H1 (cell line): Measurements from ENCODE around the gene OXSR1. TPM values are rescaled to one million over a fixed set of nuclear protein-coding genes. Genes with fewer than 3 reads are reported as not detected.

ENCODE experiments used
- CTCF ChIA-PET: fragments of 300-600 bp; sonication (Branson Sonifier 250); formaldehyde crosslinking; loops from one replicate; lab custom pipeline; 2021; ENCODE audit not compliant: partially characterized antibody; lab: Charles Lee
- POLR2A ChIA-PET: fragments of 300-600 bp; sonication (Branson Sonifier 250); formaldehyde crosslinking; loops from one replicate; lab custom pipeline; 2021; ENCODE audit warnings: inconsistent platforms; ENCODE audit not compliant: partially characterized antibody; lab: Charles Lee
- DNase-seq, 2 experiments: peaks; one replicate each; pipeline versions ENCODE4 v3.0.0 to v3.0.0-alpha.2; 2010 to 2022; ENCODE audit warnings: low spot score in 2 of 2, low read depth in 1 of 2, mixed read lengths in 1 of 2
- FAIRE-seq: peaks from 2 replicates; lab custom pipeline; 2011; peaks lifted over from hg19 to GRCh38; lab: Jason Lieb, UNC
- H2AFZ ChIP-seq: 2 replicates; pipeline ENCODE4 v1.8.1; 2012; ENCODE audit warnings: low read length, inconsistent platforms
- H2AK5ac ChIP-seq: 2 replicates; pipeline ENCODE4 v1.6.1; 2013; ENCODE audit warnings: low read depth, low read length
- H2BK120ac ChIP-seq: replicated peaks from 2 replicates; pipeline ENCODE3; 2013; ENCODE audit warnings: low read depth, low read length, inconsistent platforms
- H2BK12ac ChIP-seq: 2 replicates; pipeline ENCODE4 v1.6.1; 2013; ENCODE audit warnings: low read depth, low read length
- H2BK15ac ChIP-seq: 2 replicates; pipeline ENCODE4 v1.6.1; 2013; ENCODE audit warnings: low read length
- H2BK20ac ChIP-seq: 2 replicates; pipeline ENCODE4 v1.6.1; 2013; ENCODE audit warnings: low read length
- H2BK5ac ChIP-seq: 2 replicates; pipeline ENCODE4 v1.6.1; 2013; ENCODE audit warnings: low read depth, low read length
- H3K14ac ChIP-seq: 2 replicates; pipeline ENCODE4 v1.6.1; 2013; ENCODE audit warnings: inconsistent platforms; ENCODE audit not compliant: insufficient read length
- H3K18ac ChIP-seq: 2 replicates; pipeline ENCODE4 v1.6.1; 2013; ENCODE audit warnings: low read length; ENCODE audit errors: extremely low read depth
- H3K23ac ChIP-seq: 2 replicates; pipeline ENCODE4 v1.6.1; 2013; ENCODE audit warnings: inconsistent platforms; ENCODE audit not compliant: insufficient read length
- H3K23me2 ChIP-seq: 2 replicates; pipeline ENCODE4 v1.6.1; 2013; ENCODE audit warnings: low read depth, low read length
- H3K27ac ChIP-seq: 2 replicates; pipeline ENCODE4 v1.6.1; 2011; ENCODE audit warnings: low read depth, low read length, inconsistent platforms
- H3K27me3 ChIP-seq, 4 experiments: replicated peaks in 1 of 4; 1 replicate in 1 of 4; 2 replicates in 3 of 4; pipeline versions ENCODE4 v1.6.1 to v1.8.1; 2011 to 2013; ENCODE audit warnings: low read length in 3 of 4, mild to moderate bottlenecking in 3 of 4, inconsistent platforms in 2 of 4, mixed read lengths in 2 of 4, moderate library complexity in 1 of 4; ENCODE audit not compliant: control insufficient read depth in 3 of 4, insufficient read depth in 3 of 4; ENCODE audit errors: extremely low read depth in 1 of 4
- H3K36me3 ChIP-seq, 4 experiments: 2 replicates each; pipeline versions ENCODE4 v1.6.1 to v1.8.1; 2011 to 2013; ENCODE audit warnings: mild to moderate bottlenecking in 4 of 4, low read length in 3 of 4, moderate library complexity in 2 of 4, control low read depth in 1 of 4, inconsistent platforms in 1 of 4; ENCODE audit not compliant: insufficient read depth in 4 of 4, control insufficient read depth in 2 of 4
- H3K4ac ChIP-seq: replicated peaks from 2 replicates; pipeline ENCODE3; 2013; ENCODE audit warnings: low read length, low read depth, mixed read lengths, inconsistent platforms; ENCODE audit not compliant: insufficient read length
- H3K4me1 ChIP-seq, 4 experiments: replicated peaks in 1 of 4; 1 replicate in 1 of 4; 2 replicates in 3 of 4; pipeline versions ENCODE4 v1.6.1 to v1.8.1; 2011 to 2013; ENCODE audit warnings: low read length in 3 of 4, inconsistent platforms in 2 of 4, mixed read lengths in 1 of 4; ENCODE audit not compliant: insufficient read depth in 4 of 4, control insufficient read depth in 3 of 4
- H3K4me2 ChIP-seq, 2 experiments: 2 replicates each; pipeline versions ENCODE4 v1.6.1 to v1.8.1; 2011 to 2013; ENCODE audit warnings: low read depth in 2 of 2, low read length in 2 of 2, control low read depth in 1 of 2, inconsistent platforms in 1 of 2, mild to moderate bottlenecking in 1 of 2; ENCODE audit not compliant: insufficient read depth in 1 of 2
- H3K4me3 ChIP-seq, 4 experiments: fragments of 200-600, 300-600 bp in 1 of 4; sonication (generic), shearing (Covaris generic), sonication (Bioruptor Twin) in 1 of 4; 2 replicates each; pipeline versions ENCODE4 v1.5.1 to v1.8.1; 2011 to 2016; ENCODE audit warnings: low read length in 4 of 4, low read depth in 3 of 4, control low read depth in 2 of 4, inconsistent platforms in 2 of 4, mild to moderate bottlenecking in 2 of 4, mixed read lengths in 1 of 4, moderate library complexity in 1 of 4; ENCODE audit not compliant: insufficient read depth in 2 of 4; ENCODE audit errors: extremely low read depth in 1 of 4
- H3K56ac ChIP-seq: replicated peaks from 2 replicates; pipeline ENCODE3; 2013; ENCODE audit warnings: low read depth, mild to moderate bottlenecking, mixed read lengths, low read length, inconsistent platforms; ENCODE audit not compliant: insufficient read length
- H3K79me1 ChIP-seq: 2 replicates; pipeline ENCODE4 v1.6.1; 2013; ENCODE audit warnings: low read depth, low read length, control low read depth
- H3K79me2 ChIP-seq, 2 experiments: 2 replicates each; pipeline versions ENCODE4 v1.6.1 to v1.8.1; 2012 to 2013; ENCODE audit warnings: low read length in 2 of 2, mild to moderate bottlenecking in 2 of 2, inconsistent platforms in 1 of 2; ENCODE audit not compliant: insufficient read depth in 2 of 2, control insufficient read depth in 1 of 2
- H3K9ac ChIP-seq, 4 experiments: replicated peaks in 1 of 4; 1 replicate in 1 of 4; 2 replicates in 3 of 4; pipeline versions ENCODE4 v1.6.1 to v1.8.1; 2011 to 2013; ENCODE audit warnings: low read depth in 3 of 4, low read length in 3 of 4, control low read depth in 2 of 4, mild to moderate bottlenecking in 2 of 4, moderate library complexity in 2 of 4, inconsistent platforms in 1 of 4; ENCODE audit errors: extremely low read depth in 1 of 4
- H3K9me3 ChIP-seq, 2 experiments: 2 replicates each; pipeline versions ENCODE4 v1.6.1 to v1.8.1; 2012 to 2013; ENCODE audit warnings: mild to moderate bottlenecking in 2 of 2, moderate library complexity in 2 of 2, control low read depth in 1 of 2, inconsistent platforms in 1 of 2, low read depth in 1 of 2, low read length in 1 of 2, mixed read lengths in 1 of 2; ENCODE audit not compliant: insufficient read depth in 2 of 2
- H4K20me1 ChIP-seq, 2 experiments: replicated peaks in 1 of 2; 2 replicates each; pipeline versions ENCODE3 to v1.8.1; 2011 to 2013; ENCODE audit warnings: inconsistent platforms in 2 of 2, low read length in 2 of 2, mild to moderate bottlenecking in 1 of 2; ENCODE audit not compliant: insufficient read depth in 2 of 2, control insufficient read depth in 1 of 2
- H4K5ac ChIP-seq: 2 replicates; pipeline ENCODE4 v1.6.1; 2013; ENCODE audit warnings: low read length, low read depth, mixed read lengths, inconsistent platforms; ENCODE audit not compliant: insufficient read length
- H4K8ac ChIP-seq: 2 replicates; pipeline ENCODE4 v1.8.0; 2013; ENCODE audit warnings: mild to moderate bottlenecking, moderate library complexity, low read length, inconsistent platforms; ENCODE audit not compliant: insufficient read depth; ENCODE audit errors: extremely low read depth
- H4K91ac ChIP-seq: replicated peaks from 2 replicates; pipeline ENCODE3; 2013; ENCODE audit warnings: low read length, mixed read lengths, inconsistent platforms; ENCODE audit not compliant: insufficient read length
- ASH2L ChIP-seq: fragments of 200-600, 300-600 bp; sonication (generic); IDR thresholded peaks from one replicate; pipeline ENCODE4 v1.7.1; 2017; ENCODE audit warnings: low read length
- ATF3 ChIP-seq: IDR thresholded peaks from 2 replicates; pipeline ENCODE4 v1.6.1; 2011; ENCODE audit warnings: low read depth, mild to moderate bottlenecking, low read length; ENCODE audit not compliant: insufficient read depth
- CBX8 ChIP-seq: fragments of 300-800, 300-1000 bp; sonication (generic); IDR thresholded peaks from 2 replicates; pipeline ENCODE4 v1.7.1; 2016; ENCODE audit warnings: low read depth, low read length, borderline replicate concordance
- CEBPB ChIP-seq: IDR thresholded peaks from 2 replicates; pipeline ENCODE4 v1.6.1; 2012; ENCODE audit warnings: low read depth, low read length
- RAD21 ChIP-seq, 2 experiments: IDR thresholded peaks in 1 of 2; conservative IDR thresholded peaks in 1 of 2; 2 replicates each; pipeline ENCODE4 v1.6.1; 2011; ENCODE audit warnings: low read depth in 2 of 2, low read length in 2 of 2, improper control_type of control experiment in 1 of 2, inconsistent platforms in 1 of 2, mild to moderate bottlenecking in 1 of 2, moderate library complexity in 1 of 2
- SAP30 ChIP-seq: fragments of 300-600 bp; sonication (generic); IDR thresholded peaks from 2 replicates; pipeline ENCODE4 v1.7.1; 2012; ENCODE audit warnings: low read length, moderate library complexity, mild to moderate bottlenecking, inconsistent platforms; ENCODE audit not compliant: insufficient read depth, insufficient replicate concordance
- TCF12 ChIP-seq: IDR thresholded peaks from 2 replicates; pipeline ENCODE4 v1.6.1; 2011; ENCODE audit warnings: low read depth, mild to moderate bottlenecking, low read length
- WGBS, 2 experiments: shearing (Covaris generic) in 1 of 2; methylation state at CpG; one replicate each; pipeline versions ENCODE4 v1.1.6 to v1.1.7; 2013 to 2015; ENCODE audit warnings: low lambda C conversion rate in 2 of 2, mixed read lengths in 2 of 2, inconsistent platforms in 1 of 2, low coverage in 1 of 2, missing lambda C conversion rate in 1 of 2; ENCODE audit not compliant: insufficient replicate concordance in 2 of 2, insufficient coverage in 1 of 2, insufficient read length in 1 of 2; ENCODE audit errors: extremely low coverage in 1 of 2, missing lambda C conversion rate in 1 of 2; 5-methylcytosine and 5-hydroxymethylcytosine counted together
- polyA plus RNA-seq, 7 experiments: library from polyadenylated mRNA; depleted of rRNA in 3 of 7; stranded (reverse) in 5 of 7; unstranded in 2 of 7; fragments of >200 nt in 5 of 7; fragments of 200-250 nt in 2 of 7; gene quantifications; 1 replicate in 5 of 7; 2 replicates in 1 of 7; 4 replicates in 1 of 7; pipeline versions ENCODE4 v1.2.1 to v1.2.3, GENCODE V29; 2011 to 2013; ENCODE audit warnings: missing spikeins in 2 of 7, mixed read lengths in 2 of 7
- total RNA-seq: library from RNA; stranded (reverse); fragmentation: NEBNext Ultra II Directional; extraction: Animal tissue kit (Norgen Biotek cat#: 25700); gene quantifications from 2 replicates; pipeline ENCODE4 v1.2.1, GENCODE V29; 2021

OXSR1 gene
- total and polyA plus RNA-seq, 2 of the 8 experiments (the other 6 are each of a cell fraction or from before 2014, with no cell fraction given): 25.1 to 47.0 TPM

DNA sequence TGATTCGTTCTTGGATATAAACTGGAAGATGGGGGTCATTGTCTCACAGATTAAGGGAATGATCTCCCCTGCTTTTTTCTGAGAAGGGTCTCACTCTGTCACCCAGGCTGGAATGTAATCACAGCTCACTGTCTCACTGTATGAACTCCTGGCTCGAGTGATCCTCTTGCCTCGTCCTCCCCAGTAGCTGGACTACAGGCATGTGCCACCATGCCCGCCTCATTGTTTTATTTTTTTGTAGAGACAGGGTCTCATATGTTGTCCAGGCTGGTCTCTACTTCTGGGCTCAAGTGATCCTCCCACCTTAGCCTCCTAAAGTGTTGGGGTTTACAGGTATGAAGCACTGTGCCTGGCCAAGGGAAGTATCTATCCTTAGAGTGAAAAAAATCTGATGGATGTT lies 5.4 kb downstream of the OXSR1 start:
- Histone ChIP-seq H3K23me2 (peaks cover 4% of the 10 kb centered on the region; the same call in 1 of the 2 replicates), H4K20me1 (peaks cover 9 to 16% of the 10 kb centered on the region in 2 experiments), H3K23ac (no peak overlapping the region), H4K91ac (no peak overlapping the region), H3K79me1 (no peaks in the 10 kb centered on the region; the same call in 1 of the 2 replicates), H3K79me2 (peaks cover 18 to 96% of the 10 kb centered on the region in 2 experiments), H3K14ac (no peak overlapping the region), H2BK5ac (no peak overlapping the region), H4K5ac (no peak overlapping the region), H3K27me3 (no peaks in the 10 kb centered on the region), H2BK120ac (no peak overlapping the region), H3K4ac (no peak overlapping the region), H2BK20ac (no peak overlapping the region), H3K4me3 (no peak overlapping the region), H2AFZ (no peak overlapping the region), H3K4me1 (peaks cover 0 to 9% (median 5%) of the 10 kb centered on the region in 4 experiments; a peak in 4 of 7 replicates), H3K9ac (no peak overlapping the region), H3K18ac (no peak overlapping the region)
- no peak for DNase-seq
- 63% methylated on average over 4 of the region's 4 CpGs; no CpG with 5 or more reads in 1 of the 2 experiments for whole genome bisulfite sequencing, 2 experiments
- TF ChIP-seq SAP30: no peak
- TF ChIP-seq CBX8: no peak
- no peak for TF ChIP-seq ASH2L
- no peak for TF ChIP-seq RAD21 (IDR thresholded peaks at IDR 0.05 in 1 of 2, conservative IDR thresholded peaks at IDR 0.05 in 1 of 2; ENCODE audit: low read depth in 2 of 2, low read length in 2 of 2)
- TF ChIP-seq ATF3: no peak
- TF ChIP-seq TCF12: no peak
- TF ChIP-seq CEBPB: no peak
- TF ChIP-seq, all 59 proteins: peak for 0
- H3K36me3 ChIP-seq: no peaks in the 10 kb centered on the region
- no peak overlapping the region for H2AK5ac ChIP-seq
- H3K9me3 ChIP-seq: no peaks in the 10 kb centered on the region
- H3K4me2 ChIP-seq: no peak overlapping the region
- H3K56ac ChIP-seq: no peak overlapping the region
- no peak overlapping the region for H4K8ac ChIP-seq
- CTCF ChIA-PET: interaction anchor here (0.7 to 2.0 kb wide), 3 partner anchors 8 to 75 kb away, joined by 3 to 5 read pairs (median 3); no protein-coding TSS in a partner anchor
- POLR2A ChIA-PET: interaction anchor here (1.2 kb wide), 1 partner anchor 34 kb away, joined by 3 read pairs; the partner anchor contains the start of gene ACAA1
- no peak overlapping the region for H3K27ac ChIP-seq
- H2BK15ac ChIP-seq: no peak overlapping the region
- no peak for FAIRE-seq
- no peak overlapping the region for H2BK12ac ChIP-seq
